GM19240 (cell line): ENCODE data around the gene MPZL2.

Experiments
- DNase-seq: peaks from one replicate; pipeline ENCODE4 v3.0.0; 2011; ENCODE audit warnings: low spot score; ENCODE audit not compliant: insufficient read length

Gene MPZL2

DNA sequence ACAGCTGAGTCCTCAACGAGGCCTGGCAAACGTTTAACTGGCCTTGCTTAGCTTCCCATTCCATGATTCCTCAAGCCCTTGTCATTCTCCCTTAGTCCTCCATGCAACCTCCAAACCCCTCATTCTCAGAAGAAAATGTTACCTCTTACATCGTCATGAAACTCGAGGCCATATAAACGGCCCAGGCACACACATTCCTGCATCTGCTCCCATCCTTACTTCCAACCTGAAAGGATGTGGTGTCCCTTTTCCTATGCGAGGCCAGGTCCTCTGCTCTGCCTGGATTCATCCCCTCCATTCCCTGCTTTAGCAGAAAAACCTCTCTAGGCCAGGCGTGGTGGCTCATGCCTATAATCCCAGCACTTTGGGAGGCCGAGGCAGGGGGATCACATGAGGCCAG, 20.9 kb downstream of the MPZL2 start:
- DNase-seq: no peak

DNA sequence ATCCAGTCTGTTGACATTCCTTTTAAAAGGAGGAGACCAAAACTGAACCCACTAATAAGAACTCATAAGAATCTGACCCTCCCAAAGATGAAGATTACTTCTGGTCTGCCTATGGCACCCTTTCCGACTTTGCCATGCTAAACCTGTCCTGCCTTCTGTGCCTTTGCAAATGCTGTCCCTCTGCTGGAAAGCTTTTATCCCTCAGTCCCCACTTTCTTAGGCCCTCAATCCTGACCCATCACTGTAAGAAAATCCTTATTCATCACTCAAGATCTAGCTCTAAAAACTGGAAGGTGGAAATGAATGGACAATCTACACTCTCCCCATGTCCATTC, 22.4 kb downstream of the MPZL2 start:
- DNase-seq: no peak

DNA sequence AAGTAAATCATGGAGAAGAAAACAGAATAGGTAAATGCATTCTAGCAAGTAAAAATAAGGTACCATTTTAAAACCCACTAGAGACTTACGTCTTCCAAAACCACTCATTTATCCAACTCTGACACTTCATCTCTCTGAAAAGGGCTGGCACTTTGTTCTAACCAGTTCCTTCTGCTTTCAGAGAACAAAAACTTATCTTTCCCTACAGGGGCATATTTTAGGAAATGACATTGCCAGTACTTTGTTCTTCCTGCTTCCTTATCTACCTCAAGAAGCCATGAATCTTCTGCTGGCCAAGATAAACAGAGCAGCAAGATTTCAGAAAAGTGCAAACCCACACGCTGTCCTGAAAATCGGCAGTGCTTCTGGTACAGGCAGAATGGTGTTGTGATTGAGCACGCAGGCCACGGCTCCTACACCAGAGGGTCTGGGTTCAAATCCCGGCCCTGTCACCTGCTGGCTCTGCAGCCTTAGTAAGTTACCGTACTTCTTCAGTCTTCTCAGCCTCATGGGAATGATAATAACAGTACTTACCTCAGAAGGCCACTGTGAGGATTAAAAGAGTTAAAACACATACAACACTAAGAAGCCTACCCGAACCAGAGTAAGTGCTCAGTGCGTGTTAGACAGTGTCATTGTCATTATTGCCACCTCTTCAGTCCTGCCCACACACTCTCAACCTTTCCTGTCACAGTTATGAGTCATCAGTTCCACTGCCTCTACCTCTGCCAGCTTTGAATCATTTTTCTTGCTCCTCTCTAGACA, 22.9 kb downstream of the MPZL2 start:
- DNase-seq: peak; percentile 18

DNA sequence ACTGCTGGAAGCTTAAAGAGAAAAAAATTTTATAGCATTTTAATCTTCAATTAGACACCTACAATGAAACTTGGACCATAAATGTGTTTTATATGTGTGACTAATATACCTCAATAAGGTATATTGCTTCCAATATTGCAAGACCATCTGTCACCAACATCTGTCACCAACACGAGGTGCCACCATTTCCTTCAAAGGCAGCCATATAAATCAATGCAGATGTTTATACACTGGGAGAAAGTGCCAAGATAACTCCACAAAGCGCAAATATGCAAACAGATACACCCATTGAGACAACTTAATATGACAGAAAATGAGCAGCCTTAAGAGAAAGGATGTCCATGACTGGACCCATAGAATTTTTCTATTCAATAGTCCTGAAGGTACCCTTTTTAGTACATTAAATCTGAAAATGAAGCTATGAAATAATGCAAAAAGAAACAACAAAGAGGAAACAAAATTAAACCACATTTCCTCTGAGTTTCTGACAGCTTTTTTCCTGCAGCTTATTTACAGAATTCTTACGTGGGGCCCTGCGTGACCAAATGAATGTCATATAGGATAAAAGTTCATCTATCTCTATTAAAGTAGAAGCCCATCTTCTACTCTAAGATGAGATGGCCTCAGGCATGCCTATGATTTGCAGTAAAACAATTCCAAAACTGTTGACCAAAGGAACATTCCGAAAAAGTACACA, 24.4 kb downstream of the MPZL2 start:
- DNase-seq: no peak

DNA sequence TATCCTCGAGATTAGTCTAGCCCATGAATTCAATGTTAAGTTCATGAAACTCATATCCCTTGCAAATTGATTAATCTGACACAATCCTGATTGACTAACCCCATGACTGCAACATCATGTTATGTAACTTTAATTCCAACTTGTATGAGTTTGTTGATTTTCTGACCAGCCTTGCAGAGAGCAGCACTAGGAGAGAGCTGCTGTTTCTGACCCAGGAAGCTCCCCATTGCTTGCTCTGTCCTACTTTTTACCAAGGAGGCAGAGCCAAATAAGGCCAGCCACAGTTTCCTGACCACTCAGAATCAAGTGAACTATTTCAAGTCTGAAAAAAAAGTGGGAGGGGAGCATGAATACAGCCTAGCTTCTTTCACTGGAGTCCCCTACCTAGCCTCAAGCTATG, 25.2 kb downstream of the MPZL2 start:
- no peak for DNase-seq

DNA sequence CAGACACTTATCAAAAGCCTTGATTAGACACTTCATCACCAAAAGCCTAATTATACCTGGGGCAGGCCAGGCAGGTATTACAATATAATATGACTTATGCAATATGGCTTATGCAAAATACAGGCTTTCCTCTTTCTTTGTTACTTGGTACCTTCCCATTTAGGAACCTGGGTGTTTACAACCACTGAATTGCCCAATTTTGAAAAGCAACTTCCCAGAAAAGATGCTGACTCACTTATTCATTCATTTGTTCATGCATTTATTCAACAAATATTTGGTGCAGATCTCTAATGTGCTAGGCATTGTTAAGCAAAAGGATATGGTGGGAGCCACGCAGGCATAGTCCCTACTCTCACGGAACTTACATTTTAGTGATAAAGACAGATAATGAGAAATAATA, 25.7 kb downstream of the MPZL2 start:
- DNase-seq: no peak

DNA sequence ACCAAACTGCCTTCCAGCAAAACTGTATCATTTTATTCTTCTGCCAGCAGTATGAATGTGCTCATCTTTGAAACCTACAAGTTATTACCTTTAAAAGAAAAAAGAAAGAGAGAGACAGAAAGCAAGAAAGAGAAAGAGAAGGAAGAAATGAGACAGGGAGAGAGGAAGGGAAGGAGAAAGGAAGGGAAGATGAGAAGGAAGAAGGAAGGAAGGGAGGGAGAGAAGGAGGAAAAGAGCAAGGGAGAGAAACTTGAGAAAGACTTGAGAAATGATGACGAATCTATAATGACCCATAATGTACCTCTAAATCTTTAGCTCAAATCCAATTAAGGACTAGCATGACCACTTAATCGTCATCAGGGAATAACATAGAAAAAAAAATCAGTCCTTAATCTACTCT, 27.9 kb downstream of the MPZL2 start:
- DNase-seq: no peak

DNA sequence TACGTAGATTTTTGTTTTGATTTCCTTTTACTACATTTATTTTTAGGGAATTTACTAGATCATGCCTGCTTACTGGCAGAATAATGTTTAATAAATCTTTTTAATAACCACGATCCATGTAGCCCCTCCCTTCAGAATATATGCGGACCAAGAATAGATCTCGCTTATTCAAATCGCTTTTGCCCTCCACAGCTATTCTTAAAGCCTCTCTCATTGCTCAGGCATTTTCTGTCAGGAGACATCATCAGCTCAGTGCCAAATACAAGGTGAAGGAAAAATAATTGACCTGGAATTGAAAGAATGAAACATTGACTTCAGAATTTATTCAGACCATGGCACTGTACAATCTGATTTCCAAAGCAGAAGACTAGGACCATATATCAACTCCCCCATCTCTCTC, 29.3 kb downstream of the MPZL2 start:
- no peak for DNase-seq

DNA sequence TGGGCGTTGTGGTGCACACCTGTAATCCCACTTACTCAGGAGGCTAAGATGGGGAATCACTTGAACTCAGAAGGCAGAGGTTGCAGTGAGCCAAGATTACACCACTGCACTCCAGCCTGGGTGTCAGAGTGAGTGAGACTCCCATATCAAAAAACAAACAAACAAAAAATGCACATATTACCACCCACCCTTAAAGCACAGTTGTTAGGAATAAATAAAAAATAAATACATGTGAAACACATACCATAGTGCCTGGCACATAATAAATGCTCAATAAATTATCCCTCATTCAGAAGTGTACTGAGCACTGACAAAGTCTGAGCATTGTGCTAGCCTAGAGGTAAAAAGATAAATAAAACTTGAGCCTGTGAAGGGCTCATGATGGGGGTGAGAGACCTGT, 30.2 kb downstream of the MPZL2 start:
- DNase-seq: no peak

DNA sequence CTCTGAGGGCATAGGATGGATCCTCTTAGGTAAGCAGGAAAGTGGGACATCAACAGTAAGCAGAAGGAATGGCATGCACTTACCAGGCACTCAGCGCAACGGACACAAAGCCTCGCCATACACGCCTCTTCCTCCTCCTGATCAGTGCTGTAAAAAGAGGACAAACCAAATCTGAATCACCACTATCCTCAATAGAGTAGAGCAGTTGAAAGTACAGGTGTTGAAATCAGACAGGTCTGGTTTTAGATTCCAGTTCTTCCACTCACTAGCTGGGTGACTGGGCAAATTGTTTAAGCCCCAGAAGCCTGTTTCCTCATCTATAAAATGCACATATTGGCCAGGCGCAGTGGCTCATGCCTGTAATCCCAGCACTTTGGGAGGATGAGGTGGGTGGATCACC, 30.7 kb downstream of the MPZL2 start:
- no peak for DNase-seq

DNA sequence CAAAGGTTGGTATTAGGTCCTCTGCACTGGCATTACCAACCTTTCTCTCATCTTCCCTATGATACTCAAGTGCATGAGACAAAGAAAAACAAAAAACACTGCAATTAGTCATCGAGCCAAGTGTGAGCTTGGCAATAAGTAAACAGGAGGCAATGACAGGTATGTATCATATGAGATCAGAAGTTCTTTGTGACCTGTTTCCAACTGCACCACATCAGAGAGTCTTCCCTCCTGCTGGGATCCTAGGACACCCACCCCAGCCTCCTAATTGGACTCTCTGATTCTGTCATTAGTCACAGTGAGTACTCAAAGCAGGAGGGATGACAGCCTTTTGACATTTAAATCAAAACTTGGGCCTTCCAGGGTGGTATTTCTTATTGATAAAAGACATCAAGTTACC, 31.4 kb downstream of the MPZL2 start:
- no peak for DNase-seq

DNA sequence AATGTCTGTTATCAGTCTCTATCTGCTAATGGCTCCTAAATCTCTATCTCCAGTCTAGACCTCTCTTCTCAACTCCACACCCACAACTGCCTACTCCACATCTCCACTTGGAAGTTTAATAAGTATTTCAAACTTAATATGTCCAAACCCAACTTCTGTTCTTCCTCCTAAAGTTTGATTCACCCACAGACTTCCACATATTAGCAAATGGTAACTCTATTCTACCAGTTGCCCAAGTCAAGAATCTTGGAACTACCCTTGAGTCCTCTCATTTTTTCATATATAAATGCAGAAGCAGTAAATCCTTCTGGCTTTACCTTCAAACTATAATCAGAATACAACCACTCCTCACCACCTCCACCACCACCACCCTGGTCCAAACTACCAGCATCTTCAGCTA, 32.6 kb downstream of the MPZL2 start:
- DNase-seq: no peak

DNA sequence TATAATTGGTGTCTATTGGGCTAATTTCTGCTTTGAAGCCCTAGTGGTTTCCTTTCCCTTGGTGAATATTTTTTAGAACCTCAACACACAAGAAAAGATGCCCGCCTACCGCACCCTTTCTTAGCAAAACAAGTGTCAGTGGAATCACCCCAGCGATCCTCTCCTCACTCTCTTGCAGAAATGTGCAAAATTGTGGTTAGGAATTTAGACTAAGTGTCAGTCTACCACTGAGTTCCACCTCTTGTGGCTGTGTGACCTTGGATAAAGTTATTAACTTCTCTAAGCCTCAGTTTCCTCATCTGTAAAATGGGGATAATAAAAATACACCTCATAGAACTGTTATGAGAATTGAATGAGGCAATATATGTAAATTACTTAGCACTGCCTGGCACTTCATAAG, 34.0 kb downstream of the MPZL2 start:
- no peak for DNase-seq

DNA sequence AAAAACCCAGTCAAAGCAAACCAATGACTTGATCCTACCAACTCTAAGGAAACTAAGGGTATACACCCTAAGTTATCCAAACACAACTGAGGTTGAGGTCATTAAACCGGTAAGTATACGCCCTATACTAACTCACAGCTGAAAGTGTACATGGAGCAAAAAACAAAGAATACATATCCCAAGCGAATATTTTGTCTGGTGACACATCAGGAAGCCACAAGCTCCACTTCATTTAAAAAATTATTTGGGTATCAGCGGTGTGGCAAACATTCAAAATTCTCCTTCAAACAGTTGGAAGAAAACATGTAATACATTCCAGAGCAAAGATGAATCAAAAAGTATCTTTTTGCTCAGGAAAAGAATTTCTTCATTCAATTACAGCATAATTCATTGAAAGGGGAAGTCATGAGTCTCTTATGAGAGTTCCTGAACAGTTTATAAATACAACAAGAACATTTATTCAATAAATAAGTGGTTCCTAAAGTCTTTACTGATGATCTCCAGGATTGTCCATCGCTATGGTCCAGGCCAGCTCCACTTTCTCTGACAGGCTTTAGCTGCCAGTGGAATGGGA, 34.7 kb downstream of the MPZL2 start:
- DNase-seq: no peak

DNA sequence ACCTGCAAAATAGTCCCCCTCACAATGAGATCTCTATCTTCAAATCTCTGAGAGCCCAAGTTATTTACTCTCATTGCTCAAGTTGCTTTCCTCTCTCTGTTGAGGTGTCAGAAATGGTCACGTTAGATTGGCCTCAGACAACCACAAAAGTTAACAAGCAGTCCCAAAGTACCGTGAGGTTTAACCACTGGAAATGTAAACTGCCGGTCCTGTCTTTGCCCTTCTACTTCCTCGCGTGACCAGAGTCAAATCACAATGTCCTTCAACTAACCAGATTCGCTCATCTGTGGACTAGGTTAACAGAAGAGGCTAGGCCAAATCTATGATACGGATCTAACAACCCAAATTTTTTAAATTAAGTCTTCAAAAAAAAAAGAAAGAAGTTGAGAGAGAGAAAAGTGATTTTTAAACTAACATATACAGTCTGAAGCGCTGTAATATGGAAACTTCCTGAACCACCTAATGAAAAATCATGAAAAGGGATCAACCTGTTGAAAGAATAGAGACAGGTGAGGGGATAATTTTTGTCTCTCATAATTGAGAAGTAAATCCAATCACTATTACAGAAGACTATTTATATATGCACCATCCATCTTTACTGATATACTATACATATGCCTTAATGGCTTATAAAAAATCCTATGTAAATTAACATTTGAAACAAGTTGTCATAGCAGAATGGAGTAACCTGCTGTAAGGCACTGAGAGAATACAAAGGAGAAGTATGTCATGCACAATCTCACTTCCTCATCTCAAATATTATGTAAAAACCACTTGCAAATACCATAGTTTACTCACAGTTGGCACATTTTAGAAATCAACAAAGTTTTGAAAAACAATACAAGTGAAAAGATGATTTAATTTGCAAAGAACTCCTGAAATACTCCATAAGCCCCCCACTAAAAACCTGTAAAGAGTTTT, 36.0 kb downstream of the MPZL2 start:
- no peak for DNase-seq

DNA sequence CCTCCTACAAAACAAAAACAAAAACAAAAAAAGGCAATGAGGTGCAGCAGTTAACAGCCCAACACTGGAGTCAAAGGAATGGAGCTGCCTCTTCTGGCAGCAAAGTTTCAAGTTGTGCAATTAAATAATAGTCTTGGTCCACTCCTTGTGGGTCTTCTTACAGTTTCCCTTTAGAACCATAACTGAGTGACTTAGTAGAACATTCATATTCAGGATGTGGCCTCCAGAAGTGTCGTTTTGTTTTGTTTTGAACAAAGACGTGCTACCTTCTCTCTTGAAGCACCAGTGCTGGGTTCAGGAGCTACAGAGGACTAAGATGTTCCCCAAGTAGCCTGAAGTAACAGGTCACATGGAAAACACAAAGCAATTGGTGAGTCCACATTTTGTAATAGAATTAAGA, 37.3 kb downstream of the MPZL2 start:
- no peak for DNase-seq

DNA sequence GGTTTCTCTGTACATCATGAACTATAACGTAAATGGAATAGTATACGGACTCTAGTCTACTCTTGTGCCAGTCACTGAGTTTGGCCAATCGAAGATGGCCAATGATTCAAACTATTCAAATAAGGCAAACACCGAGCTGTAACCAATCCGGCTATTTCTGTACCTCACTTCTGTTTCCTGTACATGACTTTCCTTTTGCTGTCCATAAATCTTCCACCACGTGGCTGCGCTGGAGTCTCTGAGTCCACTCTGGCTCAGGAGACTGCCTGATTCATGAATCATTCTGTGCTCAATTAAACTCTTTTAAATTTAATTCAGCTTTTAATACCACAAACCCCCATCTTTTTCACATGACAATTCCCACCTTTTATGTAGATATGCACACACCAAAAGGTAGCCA, 37.8 kb downstream of the MPZL2 start:
- DNase-seq: no peak

DNA sequence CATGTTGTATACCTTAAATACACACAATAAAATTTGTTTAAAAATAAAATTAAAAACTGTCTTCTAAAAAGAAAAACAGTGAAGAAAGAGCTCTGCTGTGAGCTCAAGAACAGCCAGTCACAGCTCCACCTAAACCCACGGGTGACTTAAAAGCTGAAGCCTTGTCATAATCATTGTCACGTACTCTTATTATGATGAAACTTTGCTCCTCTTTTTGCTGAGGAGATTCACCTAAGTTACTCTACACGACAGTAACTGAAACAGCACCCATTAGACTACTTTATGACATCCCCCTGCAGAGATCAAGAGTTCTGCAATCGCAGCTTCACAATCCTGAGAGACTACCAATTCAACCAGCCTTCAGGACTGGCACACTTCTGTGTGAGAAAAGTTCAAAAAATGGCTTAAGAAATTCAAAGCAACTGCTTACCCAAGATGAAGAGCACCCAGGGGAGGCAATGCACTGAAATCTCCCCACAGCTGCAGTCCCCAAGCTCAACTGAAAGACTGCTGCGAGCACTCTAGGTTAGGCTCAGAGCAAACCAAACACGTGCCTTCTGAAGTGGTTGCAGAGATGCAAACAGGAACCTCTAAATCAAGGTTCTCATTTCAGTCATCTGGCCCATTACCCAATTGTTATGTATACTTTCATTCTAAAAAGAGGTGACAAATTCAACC, 39.4 kb downstream of the MPZL2 start, which contains the start of gene JAML:
TSS of gene JAML (minus strand) at position 501 of the 678 bp plus-strand sequence. CDS start 10,145 bp downstream, outside the sequence.
- DNase-seq: no peak

DNA sequence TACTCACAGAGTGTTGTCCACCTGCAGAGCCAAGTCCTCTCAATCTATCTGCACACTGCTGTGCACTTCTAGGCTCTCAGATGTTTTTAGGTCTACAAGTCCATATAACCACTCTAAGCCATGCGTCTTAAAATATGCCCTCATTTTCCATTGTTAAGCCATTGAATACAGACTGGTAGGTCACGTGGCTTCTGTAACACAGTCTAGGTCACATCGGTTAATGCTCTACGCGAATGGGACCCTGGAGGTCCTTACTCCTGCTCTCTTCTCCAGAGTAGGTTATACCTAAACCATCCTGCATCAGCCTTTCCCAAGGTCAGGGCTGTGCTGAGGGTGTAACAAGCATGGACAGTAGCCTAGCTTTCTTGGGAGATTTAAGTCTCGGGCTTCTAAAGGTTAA, 40.1 kb downstream of the MPZL2 start:
- DNase-seq: no peak

DNA sequence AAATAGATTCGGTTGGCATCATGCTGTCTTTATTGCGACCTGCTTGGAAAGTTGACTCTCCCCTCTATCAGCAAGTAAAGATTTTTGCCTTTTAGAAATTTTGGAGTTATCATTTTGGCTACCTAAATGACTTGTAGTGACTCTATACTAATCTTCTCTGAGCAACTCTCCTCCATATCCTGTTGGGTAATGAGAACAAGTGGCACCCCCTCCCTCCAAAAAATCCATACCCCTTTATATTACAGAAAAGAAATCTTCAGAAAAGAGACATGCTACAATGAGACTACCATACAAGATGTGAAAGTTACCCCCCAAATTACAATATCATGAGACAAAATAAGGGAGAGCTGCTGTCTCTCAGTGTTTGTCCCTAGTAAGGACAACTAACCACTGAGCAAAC, 40.5 kb downstream of the MPZL2 start:
- no peak for DNase-seq

DNA sequence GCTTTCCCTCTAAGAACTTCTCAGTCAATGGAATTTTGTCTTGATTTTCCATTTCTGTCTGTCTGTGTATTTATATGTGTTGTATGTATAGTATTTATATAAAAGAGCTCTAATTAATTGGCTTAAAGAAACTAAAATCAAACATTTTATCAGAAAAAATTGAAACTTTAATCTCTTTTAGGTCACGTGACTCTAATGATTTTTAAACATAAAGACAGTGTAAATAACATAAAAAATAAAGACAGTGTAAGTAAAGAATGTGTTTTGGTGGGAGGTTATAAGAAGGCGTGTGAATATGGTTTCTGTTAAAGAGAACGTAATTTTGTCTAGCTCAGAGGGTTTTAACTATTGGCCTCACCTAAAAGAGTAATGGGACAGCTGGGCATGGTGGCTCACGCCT, 41.7 kb downstream of the MPZL2 start:
- DNase-seq: no peak
